SK-N-MC (cell line): ENCODE measurements around the gene SHANK2.

Source experiments
- DNase-seq: peaks from one replicate; pipeline ENCODE4 v3.0.0-alpha.2; 2011; ENCODE audit warnings: low read depth, low spot score
- H3K27ac ChIP-seq: fragments of 200-600 bp; sonication (generic); 2 replicates; pipeline ENCODE4 v1.5.1; 2016; ENCODE audit warnings: mixed run types
- H3K36me3 ChIP-seq: fragments of 200-600 bp; sonication (generic); 2 replicates; pipeline ENCODE4 v1.6.1; 2017; ENCODE audit warnings: antibody characterized with exemption, low read length, mixed read lengths; ENCODE audit not compliant: insufficient read depth
- H3K4me3 ChIP-seq: fragments of 200-600 bp; sonication (generic); 2 replicates; pipeline ENCODE4 v1.5.1; 2016
- H3K9ac ChIP-seq: fragments of 200-600 bp; sonication (generic); 2 replicates; pipeline ENCODE4 v1.8.0; 2017; ENCODE audit warnings: mixed run types, mixed read lengths; ENCODE audit not compliant: insufficient read length
- H3K9me3 ChIP-seq: fragments of 200-600 bp; sonication (generic); 2 replicates; pipeline ENCODE4 v1.6.1; 2017; ENCODE audit warnings: low read depth, mild to moderate bottlenecking, antibody characterized with exemption, low read length, moderate library complexity, mixed read lengths
- EZH2 ChIP-seq: fragments of 200-600 bp; sonication (generic); IDR thresholded peaks from one replicate; pipeline ENCODE4 v1.6.1; 2017; ENCODE audit warnings: antibody characterized with exemption
- FOXP2 ChIP-seq: optimal IDR thresholded peaks from 2 replicates; pipeline ENCODE3; 2011; ENCODE audit warnings: mild to moderate bottlenecking, moderate library complexity; ENCODE audit not compliant: insufficient read depth; ENCODE audit errors: extremely low read length, control extremely low read depth
- POLR2AphosphoS5 ChIP-seq: IDR thresholded peaks from 2 replicates; pipeline ENCODE4 v1.6.1; 2012; ENCODE audit warnings: mild to moderate bottlenecking, low read depth, low read length, borderline replicate concordance

Gene SHANK2

GRCh38 chr11:71293961-71294782 lies 41.8 kb upstream of the SHANK2 start:
- no peaks in the 10 kb centered on the region for H3K36me3 ChIP-seq
- TF ChIP-seq POLR2AphosphoS5 (no peak), FOXP2 (no peak), EZH2 (no peak)
- DNase-seq: no peak
- no peak overlapping the region for H3K4me3 ChIP-seq
- no peak overlapping the region for H3K27ac ChIP-seq
- H3K9me3 ChIP-seq: no peaks in the 10 kb centered on the region
- H3K9ac ChIP-seq: no peak overlapping the region

- no peaks in the 10 kb centered on the region for H3K9me3 ChIP-seq
- TF ChIP-seq EZH2: no peak
- TF ChIP-seq FOXP2: no peak
- TF ChIP-seq POLR2AphosphoS5: no peak
- H3K36me3 ChIP-seq: no peaks in the 10 kb centered on the region
- no peak overlapping the region for H3K4me3 ChIP-seq
- no peak overlapping the region for H3K27ac ChIP-seq
- DNase-seq: no peak
- H3K9ac ChIP-seq: no peak overlapping the region
Measured at GRCh38 chr11:71286701-71287643, 34.6 kb upstream of the SHANK2 start.

GRCh38 chr11:71285111-71285510 lies 32.7 kb upstream of the SHANK2 start:
- H3K9ac ChIP-seq: no peak overlapping the region
- no peaks in the 10 kb centered on the region for H3K9me3 ChIP-seq
- TF ChIP-seq POLR2AphosphoS5 (no peak), FOXP2 (no peak), EZH2 (no peak)
- no peak for DNase-seq
- no peak overlapping the region for H3K4me3 ChIP-seq
- H3K36me3 ChIP-seq: no peaks in the 10 kb centered on the region
- H3K27ac ChIP-seq: no peak overlapping the region

- DNase-seq: no peak
- no peak overlapping the region for H3K9ac ChIP-seq
Measured at GRCh38 chr11:71284525-71285092, 32.2 kb upstream of the SHANK2 start.

GRCh38 chr11:71283971-71284441 lies 31.6 kb upstream of the SHANK2 start:
- Histone ChIP-seq H3K9me3 (no peaks in the 10 kb centered on the region), H3K9ac (no peak overlapping the region), H3K27ac (no peak overlapping the region), H3K36me3 (no peaks in the 10 kb centered on the region), H3K4me3 (no peak overlapping the region)
- DNase-seq: no peak
- TF ChIP-seq POLR2AphosphoS5 (no peak), FOXP2 (no peak), EZH2 (no peak)

More at GRCh38 chr11:71284525-71285092, 32.2 kb upstream of the SHANK2 start:
- Histone ChIP-seq H3K36me3 (no peaks in the 10 kb centered on the region), H3K4me3 (no peak overlapping the region), H3K27ac (no peak overlapping the region), H3K9me3 (no peaks in the 10 kb centered on the region)
- TF ChIP-seq POLR2AphosphoS5 (no peak), FOXP2 (no peak), EZH2 (no peak)

GRCh38 chr11:71282581-71283351 lies 30.4 kb upstream of the SHANK2 start:
- no peak for DNase-seq
- Histone ChIP-seq H3K9me3 (no peaks in the 10 kb centered on the region), H3K36me3 (no peaks in the 10 kb centered on the region), H3K27ac (no peak overlapping the region), H3K9ac (no peak overlapping the region), H3K4me3 (no peak overlapping the region)
- TF ChIP-seq POLR2AphosphoS5 (no peak), FOXP2 (no peak), EZH2 (no peak)

GRCh38 chr11:71281831-71282230 lies 29.5 kb upstream of the SHANK2 start:
- Histone ChIP-seq H3K36me3 (no peaks in the 10 kb centered on the region), H3K27ac (no peak overlapping the region), H3K9me3 (no peaks in the 10 kb centered on the region), H3K9ac (no peak overlapping the region), H3K4me3 (no peak overlapping the region)
- no peak for DNase-seq
- TF ChIP-seq FOXP2 (no peak), POLR2AphosphoS5 (no peak), EZH2 (no peak)

GRCh38 chr11:71281204-71281603 lies 28.8 kb upstream of the SHANK2 start:
- H3K9ac ChIP-seq: no peak overlapping the region

More at GRCh38 chr11:71281204-71281603, 28.8 kb upstream of the SHANK2 start:
- TF ChIP-seq EZH2 (no peak), POLR2AphosphoS5 (no peak), FOXP2 (no peak)
- H3K9me3 ChIP-seq: no peaks in the 10 kb centered on the region
- no peak overlapping the region for H3K27ac ChIP-seq
- no peak overlapping the region for H3K4me3 ChIP-seq
- no peaks in the 10 kb centered on the region for H3K36me3 ChIP-seq
- DNase-seq: no peak
